PFSK-1 (cell line): Measurements from ENCODE around the gene SUMO3.

Source experiments
- FOXP2 ChIP-seq: optimal IDR thresholded peaks from 2 replicates; pipeline ENCODE3; 2011; ENCODE audit warnings: borderline replicate concordance, control low read depth, inconsistent platforms; ENCODE audit not compliant: insufficient read depth; ENCODE audit errors: extremely low read length, extremely low read depth
- POLR2AphosphoS5 ChIP-seq: IDR thresholded peaks from 2 replicates; pipeline ENCODE4 v1.6.1; 2012; ENCODE audit warnings: low read depth, mild to moderate bottlenecking, control low read depth, low read length, moderate library complexity
- SIN3A ChIP-seq: IDR thresholded peaks from 2 replicates; pipeline ENCODE4 v1.6.1; 2012; ENCODE audit warnings: mild to moderate bottlenecking, low read length, moderate library complexity, borderline replicate concordance; ENCODE audit not compliant: insufficient read depth
- TAF1 ChIP-seq: IDR thresholded peaks from 2 replicates; pipeline ENCODE4 v1.6.1; 2012; ENCODE audit warnings: low read length, control low read depth, borderline replicate concordance; ENCODE audit not compliant: insufficient read depth
- TF ChIP-seq, protein P1 (sequence below), 2 experiments: IDR thresholded peaks; 2 replicates each; pipeline versions ENCODE4 v1.6.1 to v1.8.0; 2011 to 2012; ENCODE audit warnings: low read depth in 2 of 2, low read length in 2 of 2, control low read depth in 1 of 2, inconsistent platforms in 1 of 2, mild to moderate bottlenecking in 1 of 2, moderate library complexity in 1 of 2; ENCODE audit not compliant: insufficient read depth in 1 of 2

Gene SUMO3

DNA sequence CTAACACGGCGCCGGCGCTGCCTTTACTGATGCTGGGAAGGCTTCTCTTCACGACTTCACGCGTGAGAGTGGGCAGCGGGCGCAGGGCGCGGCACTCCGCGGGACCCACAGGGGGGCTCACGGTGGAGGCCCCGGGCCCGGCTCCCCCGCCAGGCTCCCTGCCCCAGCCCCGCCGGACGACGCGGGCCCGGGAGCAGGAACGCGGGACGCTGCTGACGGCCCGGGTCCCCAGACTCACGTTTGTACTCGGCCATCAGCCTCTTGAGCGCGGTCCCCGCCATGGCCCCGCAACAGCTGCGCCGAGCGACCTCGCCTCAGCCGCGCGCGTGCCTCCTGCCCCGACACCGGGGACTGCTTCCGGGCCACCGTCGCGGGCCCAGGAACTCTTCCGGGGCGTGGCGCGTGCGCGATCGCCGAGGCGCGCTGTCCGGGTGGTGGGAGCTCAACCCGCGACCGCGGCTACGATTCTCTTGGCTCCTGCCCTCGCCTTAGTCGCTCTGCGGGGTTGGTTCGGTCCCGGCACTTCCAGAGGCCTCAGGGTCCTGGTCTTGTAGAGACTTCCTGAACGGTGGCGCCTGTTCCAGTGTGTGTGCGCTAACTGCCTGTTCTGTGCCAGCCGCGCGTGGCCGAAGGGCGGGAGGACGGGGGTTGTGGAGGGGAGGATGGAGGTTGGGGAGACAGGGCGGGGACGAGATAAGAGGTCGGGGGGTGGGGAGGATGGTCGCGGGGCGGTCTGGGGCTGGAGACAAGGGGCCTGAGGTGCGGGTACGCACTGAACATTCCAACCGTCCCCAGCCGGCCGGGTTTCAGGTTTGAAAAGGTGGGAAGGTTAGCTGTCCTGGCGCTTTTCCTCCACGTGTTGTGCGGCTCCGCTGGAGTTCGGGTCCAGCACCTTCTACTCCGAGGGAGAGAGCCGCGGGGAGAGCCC is 16.1 kb downstream of the SUMO3 start, which contains the start of gene UBE2G2:
Gene UBE2G2, minus strand, starts transcription at position 353 of the 928 bp plus-strand sequence. Its CDS starts 72 bp downstream, at position 281.
- TF ChIP-seq FOXP2 (peak; percentile 96), TAF1 (peak; percentile 92), SIN3A (0 out of 2 replicates have a peak, but pooled peaks have one; percentile 54), POLR2AphosphoS5 (peak; percentile 86)
- TF ChIP-seq, protein P1, sequence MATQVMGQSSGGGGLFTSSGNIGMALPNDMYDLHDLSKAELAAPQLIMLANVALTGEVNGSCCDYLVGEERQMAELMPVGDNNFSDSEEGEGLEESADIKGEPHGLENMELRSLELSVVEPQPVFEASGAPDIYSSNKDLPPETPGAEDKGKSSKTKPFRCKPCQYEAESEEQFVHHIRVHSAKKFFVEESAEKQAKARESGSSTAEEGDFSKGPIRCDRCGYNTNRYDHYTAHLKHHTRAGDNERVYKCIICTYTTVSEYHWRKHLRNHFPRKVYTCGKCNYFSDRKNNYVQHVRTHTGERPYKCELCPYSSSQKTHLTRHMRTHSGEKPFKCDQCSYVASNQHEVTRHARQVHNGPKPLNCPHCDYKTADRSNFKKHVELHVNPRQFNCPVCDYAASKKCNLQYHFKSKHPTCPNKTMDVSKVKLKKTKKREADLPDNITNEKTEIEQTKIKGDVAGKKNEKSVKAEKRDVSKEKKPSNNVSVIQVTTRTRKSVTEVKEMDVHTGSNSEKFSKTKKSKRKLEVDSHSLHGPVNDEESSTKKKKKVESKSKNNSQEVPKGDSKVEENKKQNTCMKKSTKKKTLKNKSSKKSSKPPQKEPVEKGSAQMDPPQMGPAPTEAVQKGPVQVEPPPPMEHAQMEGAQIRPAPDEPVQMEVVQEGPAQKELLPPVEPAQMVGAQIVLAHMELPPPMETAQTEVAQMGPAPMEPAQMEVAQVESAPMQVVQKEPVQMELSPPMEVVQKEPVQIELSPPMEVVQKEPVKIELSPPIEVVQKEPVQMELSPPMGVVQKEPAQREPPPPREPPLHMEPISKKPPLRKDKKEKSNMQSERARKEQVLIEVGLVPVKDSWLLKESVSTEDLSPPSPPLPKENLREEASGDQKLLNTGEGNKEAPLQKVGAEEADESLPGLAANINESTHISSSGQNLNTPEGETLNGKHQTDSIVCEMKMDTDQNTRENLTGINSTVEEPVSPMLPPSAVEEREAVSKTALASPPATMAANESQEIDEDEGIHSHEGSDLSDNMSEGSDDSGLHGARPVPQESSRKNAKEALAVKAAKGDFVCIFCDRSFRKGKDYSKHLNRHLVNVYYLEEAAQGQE (IDR thresholded peaks at IDR 0.05; ENCODE audit: insufficient read depth in 1 of 2, low read depth in 2 of 2, low read length in 2 of 2), result peak; percentile 43 to 66; a peak in 1 of 4 replicates

DNA sequence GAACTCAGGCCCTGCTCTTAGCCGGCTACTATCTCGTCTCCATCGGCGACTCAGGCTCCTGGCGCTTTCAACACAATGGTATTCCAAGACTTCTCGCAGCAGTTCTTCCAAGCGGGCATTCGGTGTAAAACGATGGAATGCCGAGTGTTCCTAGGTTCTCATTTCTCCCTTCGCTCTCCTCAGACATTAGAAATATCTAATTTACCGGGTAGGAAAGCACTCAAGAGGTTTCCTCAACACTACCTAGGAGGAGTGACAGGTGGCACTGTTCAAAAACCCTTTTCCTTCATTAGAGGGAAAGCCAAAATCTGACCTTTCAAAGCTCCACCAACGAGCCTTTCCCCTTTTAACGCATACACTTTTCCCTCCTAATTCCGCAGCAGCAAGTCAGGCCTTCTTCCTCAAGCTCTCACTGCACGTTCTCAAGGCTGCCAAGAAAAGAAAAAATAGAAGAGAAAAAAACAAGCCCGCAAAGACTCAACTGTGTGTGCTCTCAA is 16.8 kb downstream of the SUMO3 start:
- no peak for TF ChIP-seq TAF1
- no peak for TF ChIP-seq POLR2AphosphoS5
- no peak for TF ChIP-seq SIN3A
- TF ChIP-seq, protein P1 (IDR thresholded peaks at IDR 0.05; ENCODE audit: insufficient read depth in 1 of 2, low read depth in 2 of 2, low read length in 2 of 2), result no peak
- no peak for TF ChIP-seq FOXP2

DNA sequence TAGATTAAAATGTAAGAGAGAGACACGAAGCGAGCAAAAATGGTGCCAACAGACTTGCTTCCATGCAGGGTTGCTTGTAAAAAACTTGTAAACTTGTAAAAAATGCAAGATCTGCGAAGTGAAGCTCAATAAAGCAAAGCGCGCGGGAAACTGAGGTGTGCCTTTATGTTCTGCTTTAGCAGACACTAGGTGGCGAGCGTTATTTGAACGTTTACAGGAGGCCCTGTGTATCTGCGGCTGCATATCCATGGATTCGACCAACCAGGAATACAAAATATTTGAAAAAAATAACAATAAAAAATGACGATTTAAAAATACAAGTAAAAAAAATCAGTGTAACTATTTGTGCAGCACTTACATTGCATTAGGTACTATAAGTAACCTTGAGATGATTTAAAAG is 17.8 kb downstream of the SUMO3 start:
- TF ChIP-seq TAF1 (no peak), SIN3A (no peak), FOXP2 (no peak), POLR2AphosphoS5 (no peak)
- TF ChIP-seq, protein P1 (IDR thresholded peaks at IDR 0.05; ENCODE audit: insufficient read depth in 1 of 2, low read depth in 2 of 2, low read length in 2 of 2), result no peak

DNA sequence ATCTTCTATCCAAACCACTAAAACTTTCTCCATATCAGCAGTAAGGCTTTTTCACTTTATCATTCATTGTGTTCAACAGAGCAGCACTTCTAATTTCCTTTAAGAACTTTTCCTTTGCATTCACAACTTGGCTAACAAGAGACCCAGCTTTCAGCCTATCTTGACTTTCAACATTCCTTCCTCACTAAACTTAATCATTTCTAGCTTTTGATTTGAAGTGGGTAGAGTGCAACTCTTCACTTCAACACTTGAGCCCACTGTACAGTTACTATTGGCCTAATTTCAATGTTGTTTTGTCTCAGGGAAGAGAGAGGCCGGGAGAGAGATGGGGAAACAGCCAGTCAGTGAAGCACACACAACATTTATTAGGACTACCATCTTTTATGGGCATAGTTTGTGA is 18.2 kb downstream of the SUMO3 start:
- TF ChIP-seq, protein P1 (IDR thresholded peaks at IDR 0.05; ENCODE audit: insufficient read depth in 1 of 2, low read depth in 2 of 2, low read length in 2 of 2), result no peak
- no peak for TF ChIP-seq POLR2AphosphoS5
- TF ChIP-seq SIN3A, result no peak
- no peak for TF ChIP-seq TAF1

DNA sequence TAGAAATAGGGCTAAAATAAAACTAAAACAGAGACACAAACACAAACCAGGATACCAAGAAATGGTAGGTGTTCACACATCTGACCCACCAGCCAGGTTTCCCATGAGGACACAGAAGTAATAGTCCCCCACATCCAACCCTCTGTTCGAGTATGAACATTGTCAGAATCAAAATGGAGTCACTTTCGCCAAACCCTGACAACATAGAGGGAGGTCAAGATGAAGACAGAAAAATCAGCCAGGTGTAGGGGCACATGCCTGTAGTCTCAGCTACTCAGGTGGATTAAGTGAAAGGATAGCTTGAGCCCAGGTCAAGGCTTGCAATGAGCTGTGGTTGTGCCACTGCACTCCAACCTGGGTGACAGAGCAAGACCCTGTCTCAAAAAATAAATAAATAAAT is 20.1 kb downstream of the SUMO3 start:
- TF ChIP-seq, protein P1 (IDR thresholded peaks at IDR 0.05; ENCODE audit: insufficient read depth in 1 of 2, low read depth in 2 of 2, low read length in 2 of 2), result no peak
- TF ChIP-seq POLR2AphosphoS5 (no peak), SIN3A (no peak), TAF1 (no peak), FOXP2 (no peak)
